ENCODE results near the gene EXTL1. TPM values are rescaled to one million over a fixed set of nuclear protein-coding genes. Genes with fewer than 3 reads are reported as not detected.

EXTL1 gene
- total and polyA plus RNA-seq, 2 donors from 2014 or later: 0.28 to 0.45 TPM

GRCh38 chr1:26009796-26010447, 11.7 kb upstream of the EXTL1 start:
- Histone ChIP-seq H3K4me1 (ENCODE audit: control insufficient read depth in 2 of 3, insufficient read depth in 2 of 3, low read depth in 1 of 3, low read length in 3 of 3) (no peaks in the 10 kb centered on the region), H3K9me3 (ENCODE audit: control insufficient read depth in 2 of 3, insufficient read depth in 1 of 3, low read length in 3 of 3) (no peaks in the 10 kb centered on the region), H3K4me3 (ENCODE audit: low read length in 3 of 3) (no peak overlapping the region), H3K27me3 (ENCODE audit: control insufficient read depth, insufficient read depth, low read length) (no peaks in the 10 kb centered on the region), H3K9ac (ENCODE audit: low read length in 3 of 3) (no peak overlapping the region), H3K27ac (ENCODE audit: low read depth in 2 of 2, low read length in 2 of 2) (no peak overlapping the region), H3K36me3 (ENCODE audit: control insufficient read depth in 2 of 3, insufficient read depth in 3 of 3, low read length in 3 of 3) (no peaks in the 10 kb centered on the region)
- TF ChIP-seq CTCF (IDR thresholded peaks at IDR 0.05; ENCODE audit: borderline replicate concordance, extremely low read depth, insufficient read depth): no peak
- FAIRE-seq (no peak), DNase-seq (peak in 3 of 5 donors; percentile 46 to 68 (median 53))
- intact Hi-C loops (cut with DNase I): no loop called here

GRCh38 chr1:26010825-26011224, 10.8 kb upstream of the EXTL1 start:
- FAIRE-seq (no peak), DNase-seq (no peak)
- H3K9ac ChIP-seq (ENCODE audit: low read length in 3 of 3): no peak overlapping the region
- TF ChIP-seq CTCF (IDR thresholded peaks at IDR 0.05; ENCODE audit: borderline replicate concordance, extremely low read depth, insufficient read depth): no peak
- H3K4me3 ChIP-seq (ENCODE audit: low read length in 3 of 3): no peak overlapping the region
- no peaks in the 10 kb centered on the region for H3K27me3 ChIP-seq (ENCODE audit: control insufficient read depth, insufficient read depth, low read length)
- no peaks in the 10 kb centered on the region for H3K9me3 ChIP-seq (ENCODE audit: control insufficient read depth in 2 of 3, insufficient read depth in 1 of 3, low read length in 3 of 3)
- H3K4me1 ChIP-seq (ENCODE audit: control insufficient read depth in 2 of 3, insufficient read depth in 2 of 3, low read depth in 1 of 3, low read length in 3 of 3): no peaks in the 10 kb centered on the region
- H3K27ac ChIP-seq (ENCODE audit: low read depth in 2 of 2, low read length in 2 of 2): no peak overlapping the region
- no peaks in the 10 kb centered on the region for H3K36me3 ChIP-seq (ENCODE audit: control insufficient read depth in 2 of 3, insufficient read depth in 3 of 3, low read length in 3 of 3)
- intact Hi-C loops (cut with DNase I): no loop called here

GRCh38 chr1:26012864-26013263, 8.7 kb upstream of the EXTL1 start:
- FAIRE-seq (no peak), DNase-seq (peak in 2 of 5 donors; percentile 40 to 58)
- intact Hi-C loops (cut with DNase I): no loop called here
- Histone ChIP-seq H3K27ac (ENCODE audit: low read depth in 2 of 2, low read length in 2 of 2) (no peak overlapping the region), H3K36me3 (ENCODE audit: control insufficient read depth in 2 of 3, insufficient read depth in 3 of 3, low read length in 3 of 3) (no peaks in the 10 kb centered on the region), H3K27me3 (ENCODE audit: control insufficient read depth, insufficient read depth, low read length) (no peaks in the 10 kb centered on the region), H3K9me3 (ENCODE audit: control insufficient read depth in 2 of 3, insufficient read depth in 1 of 3, low read length in 3 of 3) (no peaks in the 10 kb centered on the region), H3K4me3 (ENCODE audit: low read length in 3 of 3) (no peak overlapping the region), H3K4me1 (ENCODE audit: control insufficient read depth in 2 of 3, insufficient read depth in 2 of 3, low read depth in 1 of 3, low read length in 3 of 3) (no peaks in the 10 kb centered on the region), H3K9ac (ENCODE audit: low read length in 3 of 3) (no peak overlapping the region)
- TF ChIP-seq CTCF (IDR thresholded peaks at IDR 0.05; ENCODE audit: borderline replicate concordance, extremely low read depth, insufficient read depth): no peak

GRCh38 chr1:26014179-26014578, 7.4 kb upstream of the EXTL1 start:
- H3K36me3 ChIP-seq (ENCODE audit: control insufficient read depth in 2 of 3, insufficient read depth in 3 of 3, low read length in 3 of 3): no peaks in the 10 kb centered on the region
- no peak overlapping the region for H3K9ac ChIP-seq (ENCODE audit: low read length in 3 of 3)
- H3K4me3 ChIP-seq (ENCODE audit: low read length in 3 of 3): no peak overlapping the region
- intact Hi-C loops (cut with DNase I): no loop called here
- no peak overlapping the region for H3K27ac ChIP-seq (ENCODE audit: low read depth in 2 of 2, low read length in 2 of 2)
- H3K4me1 ChIP-seq (ENCODE audit: control insufficient read depth in 2 of 3, insufficient read depth in 2 of 3, low read depth in 1 of 3, low read length in 3 of 3): no peaks in the 10 kb centered on the region
- FAIRE-seq (no peak), DNase-seq (no peak)
- no peak for TF ChIP-seq CTCF (IDR thresholded peaks at IDR 0.05; ENCODE audit: borderline replicate concordance, extremely low read depth, insufficient read depth)
- H3K27me3 ChIP-seq (ENCODE audit: control insufficient read depth, insufficient read depth, low read length): no peaks in the 10 kb centered on the region
- H3K9me3 ChIP-seq (ENCODE audit: control insufficient read depth in 2 of 3, insufficient read depth in 1 of 3, low read length in 3 of 3): no peaks in the 10 kb centered on the region

Data from kidney (tissue), 14 donors.